HCT116 (cell line): ENCODE measurements around the gene CD109. TPM values are rescaled to one million over a fixed set of nuclear protein-coding genes. Genes with fewer than 3 reads are reported as not detected.

Experiments
- ATAC-seq: fragments of 200-7000 bp; cut with Tn5 transposase; 2 replicates; pipeline ENCODE4 v1.9.1; 2020; ENCODE audit warnings: mild to moderate bottlenecking, moderate library complexity
- BruUV-seq: library from RNA; stranded (reverse); fragments of 400-500 nt; replicated peaks from 2 replicates; lab custom pipeline; 2021; lab: Mats Ljungman, UMichigan
- CTCF ChIA-PET: fragments of 300-600 bp; sonication (Branson Sonifier 250); formaldehyde crosslinking; loops from one replicate; lab custom pipeline; 2021; ENCODE audit warnings: antibody characterized with exemption; lab: Charles Lee
- POLR2A ChIA-PET: fragments of 300-600, 350-600 bp; sonication (Branson Sonifier 250); formaldehyde crosslinking; loops from one replicate; lab custom pipeline; 2021; ENCODE audit warnings: antibody characterized with exemption; lab: Charles Lee
- RAD21 ChIA-PET, 2 experiments: fragments of 300-600 bp; sonication (Branson Sonifier 250); formaldehyde crosslinking; loops; one replicate each; lab custom pipeline; 2023; ENCODE audit warnings: low total read pairs in 2 of 2; ENCODE audit not compliant: uncharacterized antibody in 2 of 2, unreplicated experiment in 2 of 2, low non-redundant PET in 1 of 2; lab: Charles Lee
- DNase-seq: peaks from one replicate; pipeline ENCODE4 v3.0.0-alpha.2; 2010; ENCODE audit warnings: low read depth, low spot score
- H2AFZ ChIP-seq: fragments of 200-600 bp; shearing (Covaris generic), sonication (generic); 2 replicates; pipeline ENCODE4 v1.6.1; 2017; ENCODE audit warnings: low read depth, mixed run types, mixed read lengths, antibody characterized with exemption, low read length; ENCODE audit not compliant: poor library complexity, severe bottlenecking
- H3K27ac ChIP-seq: 2 replicates; pipeline ENCODE4 v1.5.1; 2012; ENCODE audit warnings: low read depth, low read length
- H3K27me3 ChIP-seq: fragments of 200-600 bp; sonication (generic); 2 replicates; pipeline ENCODE4 v1.6.1; 2016; ENCODE audit warnings: mixed run types, low read length, mixed read lengths; ENCODE audit not compliant: insufficient read depth
- H3K36me3 ChIP-seq, 2 experiments: fragments of 200-500 bp in 1 of 2; fragments of 200-600 bp in 1 of 2; sonication (Bioruptor generic) in 1 of 2; sonication (generic) in 1 of 2; 2 replicates each; pipeline versions ENCODE4 v1.5.1 to v1.6.1; 2014 to 2016; ENCODE audit warnings: low read length in 2 of 2, inconsistent platforms in 1 of 2, mixed read lengths in 1 of 2, mixed run types in 1 of 2; ENCODE audit not compliant: insufficient read depth in 2 of 2, control insufficient read depth in 1 of 2
- H3K4me1 ChIP-seq, 2 experiments: fragments of 200-600 bp in 1 of 2; sonication (generic) in 1 of 2; 2 replicates each; pipeline versions ENCODE4 v1.5.1 to v1.6.1; 2012 to 2017; ENCODE audit warnings: low read length in 2 of 2, inconsistent platforms in 1 of 2, mild to moderate bottlenecking in 1 of 2, mixed read lengths in 1 of 2, mixed run types in 1 of 2, moderate library complexity in 1 of 2; ENCODE audit not compliant: insufficient read depth in 2 of 2, control insufficient read depth in 1 of 2
- H3K4me2 ChIP-seq: fragments of 200-600 bp; sonication (generic); 2 replicates; pipeline ENCODE4 v1.6.1; 2017; ENCODE audit warnings: mixed run types, low read length, mixed read lengths
- H3K4me3 ChIP-seq, 2 experiments: fragments of 200-600 bp in 1 of 2; sonication (generic) in 1 of 2; replicated peaks in 1 of 2; 2 replicates each; pipeline ENCODE4 v1.5.1; 2011 to 2016; ENCODE audit warnings: low read length in 2 of 2, control low read depth in 1 of 2, low read depth in 1 of 2, mild to moderate bottlenecking in 1 of 2, mixed read lengths in 1 of 2, mixed run types in 1 of 2
- H3K79me2 ChIP-seq: fragments of 200-600 bp; sonication (generic); 2 replicates; pipeline ENCODE4 v1.6.1; 2017; ENCODE audit warnings: mild to moderate bottlenecking, mixed run types, low read length, moderate library complexity, mixed read lengths; ENCODE audit not compliant: insufficient read depth
- H3K9ac ChIP-seq: fragments of 200-600 bp; sonication (generic); 2 replicates; pipeline ENCODE4 v1.6.1; 2016; ENCODE audit warnings: low read length, mixed read lengths
- H3K9me2 ChIP-seq: fragments of 200-600 bp; sonication (generic), shearing (Covaris generic); 2 replicates; pipeline ENCODE4 v1.6.1; 2017; ENCODE audit warnings: mixed run types, mild to moderate bottlenecking, moderate library complexity; ENCODE audit not compliant: insufficient read depth
- H3K9me3 ChIP-seq, 2 experiments: fragments of 200-500 bp in 1 of 2; fragments of 200-600 bp in 1 of 2; sonication (Bioruptor generic) in 1 of 2; sonication (generic) in 1 of 2; 2 replicates each; pipeline ENCODE4 v1.6.1; 2014 to 2017; ENCODE audit warnings: low read length in 2 of 2, mixed read lengths in 2 of 2, inconsistent platforms in 1 of 2, low read depth in 1 of 2, mild to moderate bottlenecking in 1 of 2, mixed run types in 1 of 2, moderate library complexity in 1 of 2; ENCODE audit not compliant: control insufficient read depth in 1 of 2, insufficient read depth in 1 of 2
- H4K20me1 ChIP-seq: fragments of 200-600 bp; sonication (generic), shearing (Covaris generic); 2 replicates; pipeline ENCODE4 v1.6.1; 2017; ENCODE audit warnings: mixed run types, mild to moderate bottlenecking, moderate library complexity; ENCODE audit not compliant: insufficient read depth
- CTCF ChIP-seq, 3 experiments: fragments of 200-600 bp in 1 of 3; sonication (generic) in 1 of 3; IDR thresholded peaks in 2 of 3; conservative IDR thresholded peaks in 1 of 3; 2 replicates each; pipeline ENCODE4 v1.5.1; 2012 to 2017; ENCODE audit warnings: low read depth in 2 of 3, low read length in 2 of 3, antibody characterized with exemption in 1 of 3, borderline replicate concordance in 1 of 3, control low read depth in 1 of 3, mild to moderate bottlenecking in 1 of 3, mixed read lengths in 1 of 3, mixed run types in 1 of 3, moderate library complexity in 1 of 3; ENCODE audit not compliant: insufficient read depth in 1 of 3
- ELF1 ChIP-seq: IDR thresholded peaks from 2 replicates; pipeline ENCODE4 v1.6.1; 2012; ENCODE audit warnings: low read depth, borderline replicate concordance
- EZH2phosphoT487 ChIP-seq: fragments of 200-600 bp; IDR thresholded peaks from 2 replicates; pipeline ENCODE4 v1.6.1; 2018; ENCODE audit warnings: antibody characterized with exemption, borderline replicate concordance
- FOSL1 ChIP-seq: IDR thresholded peaks from 2 replicates; pipeline ENCODE4 v1.6.1; 2012; ENCODE audit warnings: low read depth
- JUND ChIP-seq: IDR thresholded peaks from 2 replicates; pipeline ENCODE4 v1.6.1; 2012
- MAX ChIP-seq: IDR thresholded peaks from 2 replicates; pipeline ENCODE4 v1.6.1; 2012
- POLR2A ChIP-seq: IDR thresholded peaks from 2 replicates; pipeline ENCODE4 v1.7.0; 2011; ENCODE audit warnings: borderline replicate concordance; ENCODE audit not compliant: insufficient read depth, insufficient read length; ENCODE audit errors: extremely low read depth
- RAD21 ChIP-seq: IDR thresholded peaks from 2 replicates; pipeline ENCODE4 v1.6.1; 2012; ENCODE audit warnings: low read depth, mild to moderate bottlenecking
- REST ChIP-seq: IDR thresholded peaks from 2 replicates; pipeline ENCODE4 v1.6.1; 2012; ENCODE audit warnings: low read depth
- SIN3A ChIP-seq: IDR thresholded peaks from 2 replicates; pipeline ENCODE4 v1.6.1; 2012; ENCODE audit warnings: low read depth
- YY1 ChIP-seq: IDR thresholded peaks from 2 replicates; pipeline ENCODE4 v1.6.1; 2011; ENCODE audit warnings: low read length, low read depth, moderate library complexity, mild to moderate bottlenecking; ENCODE audit not compliant: insufficient replicate concordance; ENCODE audit errors: extremely low read depth
- ZBTB33 ChIP-seq: IDR thresholded peaks from 2 replicates; pipeline ENCODE4 v1.6.1; 2011; ENCODE audit warnings: mild to moderate bottlenecking, low read length, moderate library complexity; ENCODE audit not compliant: insufficient replicate concordance; ENCODE audit errors: extremely low read depth
- intact Hi-C: fragments of 100-400 bp; cut with micrococcal nuclease; formaldehyde crosslinking; loops from 2 replicates; pipeline ENCODE4 v1.10.0; 2022
- total RNA-seq: library from RNA; stranded (reverse); gene quantifications from one replicate; pipeline ENCODE4 v1.2.1, GENCODE V29; 2021; ENCODE audit not compliant: unreplicated experiment

The CD109 gene
- total RNA-seq, 1 experiment from 2014 or later = 42.1 TPM

GRCh38 chr6:73873081-73873480 lies 177.1 kb downstream of the CD109 start:
- BruUV-seq = no TSS peak
- no peak overlapping the region for H3K4me3 ChIP-seq
- H3K4me2 ChIP-seq = no peak overlapping the region
- no peaks in the 10 kb centered on the region for H3K36me3 ChIP-seq
- no peak overlapping the region for H2AFZ ChIP-seq
- intact Hi-C loops = no loop called here
- no peaks in the 10 kb centered on the region for H4K20me1 ChIP-seq
- no peaks in the 10 kb centered on the region for H3K4me1 ChIP-seq
- H3K27me3 ChIP-seq = no peaks in the 10 kb centered on the region
- H3K27ac ChIP-seq = no peak overlapping the region
- no peaks in the 10 kb centered on the region for H3K79me2 ChIP-seq
- H3K9me3 ChIP-seq = no peaks in the 10 kb centered on the region
- ChIA-PET POLR2A (no interaction called here), CTCF (no interaction called here), RAD21 (no interaction called here)
- H3K9me2 ChIP-seq = no peaks in the 10 kb centered on the region
- ATAC-seq (no peak), DNase-seq (no peak)
- no peak overlapping the region for H3K9ac ChIP-seq
- no peak for TF ChIP-seq YY1
- no peak for TF ChIP-seq RAD21
- no peak for TF ChIP-seq REST
- no peak for TF ChIP-seq EZH2phosphoT487
- no peak for TF ChIP-seq POLR2A
- TF ChIP-seq JUND = no peak
- TF ChIP-seq MAX = no peak
- TF ChIP-seq CTCF (IDR thresholded peaks at IDR 0.05 in 2 of 3, conservative IDR thresholded peaks at IDR 0.05 in 1 of 3; ENCODE audit: borderline replicate concordance in 1 of 3, insufficient read depth in 1 of 3, low read depth in 2 of 3, low read length in 2 of 3) = no peak
- TF ChIP-seq SIN3A = no peak
- TF ChIP-seq ZBTB33 = no peak
- no peak for TF ChIP-seq FOSL1
- no peak for TF ChIP-seq ELF1
